HepG2 (cell line): ENCODE measurements around the gene PRCD. TPM values are rescaled to one million over a fixed set of nuclear protein-coding genes. Genes with fewer than 3 reads are reported as not detected.
A peak's percentile ranks its signal among the peaks of the same experiment; 100 is the strongest.

Experiments used
- CBX1 ChIP-seq: IDR thresholded peaks from one replicate; pipeline ENCODE4 v1.6.1; 2016; ENCODE audit warnings: antibody characterized with exemption, low read depth
- CSRNP1 ChIP-seq: sonication (generic); formaldehyde crosslinking; IDR thresholded peaks from 2 replicates; pipeline ENCODE4 v1.8.1; 2023; ENCODE audit warnings: mild to moderate bottlenecking, missing genetic modification reagents
- DBP ChIP-seq: sonication (generic); formaldehyde crosslinking; IDR thresholded peaks from 2 replicates; pipeline ENCODE4 v1.4.0; 2020; ENCODE audit warnings: missing genetic modification reagents; ENCODE audit errors: not compliant biosample characterization
- DMTF1 ChIP-seq: sonication (generic); formaldehyde crosslinking; IDR thresholded peaks from 2 replicates; pipeline ENCODE4 v1.4.0; 2020; ENCODE audit warnings: mild to moderate bottlenecking, missing genetic modification reagents
- HMGXB3 ChIP-seq: sonication (generic); formaldehyde crosslinking; IDR thresholded peaks from 2 replicates; pipeline ENCODE4 v1.4.0; 2020; ENCODE audit warnings: missing genetic modification reagents, borderline replicate concordance
- KLF12 ChIP-seq: sonication (generic); formaldehyde crosslinking; IDR thresholded peaks from 2 replicates; pipeline ENCODE4 v1.4.0; 2020; ENCODE audit warnings: missing genetic modification reagents, borderline replicate concordance
- PRDM4 ChIP-seq: sonication (generic); formaldehyde crosslinking; IDR thresholded peaks from 2 replicates; pipeline ENCODE4 v1.9.0; 2021; ENCODE audit warnings: missing genetic modification reagents, borderline replicate concordance
- PRMT3 ChIP-seq: sonication (generic); formaldehyde crosslinking; IDR thresholded peaks from 2 replicates; pipeline ENCODE4 v1.8.1; 2022; ENCODE audit warnings: low read depth, mild to moderate bottlenecking, moderate library complexity, missing genetic modification reagents, borderline replicate concordance
- TRAFD1 ChIP-seq: sonication (generic); formaldehyde crosslinking; IDR thresholded peaks from 2 replicates; pipeline ENCODE4 v1.5.1; 2020; ENCODE audit warnings: missing genetic modification reagents, mild to moderate bottlenecking, borderline replicate concordance
- ZNF652 ChIP-seq: IDR thresholded peaks from 2 replicates; pipeline ENCODE4 v1.6.1; 2016; ENCODE audit warnings: low read depth, borderline replicate concordance
- ZNF781 ChIP-seq: sonication (generic); formaldehyde crosslinking; IDR thresholded peaks from 2 replicates; pipeline ENCODE4 v1.5.1; 2020; ENCODE audit warnings: borderline replicate concordance, mild to moderate bottlenecking, missing genetic modification reagents; ENCODE audit errors: not compliant biosample characterization
- ZNF790 ChIP-seq: sonication (generic); formaldehyde crosslinking; IDR thresholded peaks from 2 replicates; pipeline ENCODE4 v1.8.0; 2022; ENCODE audit warnings: missing genetic modification reagents, mild to moderate bottlenecking, borderline replicate concordance
- polyA plus RNA-seq, 8 experiments: library from polyadenylated mRNA; depleted of rRNA in 3 of 8; stranded (reverse) in 7 of 8; unstranded in 1 of 8; fragments of >200 nt; fragmentation: Illumina TruSeq in 4 of 8; extraction: Trizol in 4 of 8; gene quantifications; 2 replicates each; pipeline versions ENCODE4 v1.2.1 to v1.2.3, GENCODE V29; 2011 to 2016; ENCODE audit warnings: low read depth in 4 of 8, missing spikeins in 1 of 8, mixed read lengths in 1 of 8; ENCODE audit not compliant: insufficient read depth in 1 of 8
- total RNA-seq, 5 experiments: library from RNA; depleted of rRNA; stranded (reverse); fragments of >200 nt; fragmentation: Illumina TruSeq; extraction: Trizol; gene quantifications; 2 replicates each; pipeline ENCODE4 v1.2.3, GENCODE V29; 2016; ENCODE audit warnings: low read depth in 1 of 5

PRCD gene
- total and polyA plus RNA-seq, 2 of the 13 experiments (the other 11 are each of a cell fraction or from before 2014, with no cell fraction given) = 0.51 TPM; not detected in 1

GRCh38 chr17:76585649-76586593 lies 46.1 kb downstream of the PRCD start, which contains the start of gene ST6GALNAC2 (continued):
- TF ChIP-seq TRAFD1 (CRISPR knock-in tag) (no peak), CSRNP1 (CRISPR knock-in tag) (no peak), PRDM4 (CRISPR knock-in tag) (no peak), DBP (CRISPR knock-in tag) (no peak), PRMT3 (no peak), ZNF781 (CRISPR knock-in tag) (no peak), KLF12 (peak; percentile 74; the same call in 1 of the 2 replicates), DMTF1 (CRISPR knock-in tag) (no peak), ZNF652 (CRISPR knock-in tag) (no peak), CBX1 (no peak), HMGXB3 (CRISPR knock-in tag) (no peak), ZNF790 (CRISPR knock-in tag) (no peak)
